MM.1S (cell line): Measurements from ENCODE around the gene SF3B5.

Experiments used
- DNase-seq: peaks from one replicate; pipeline ENCODE4 v3.0.0-alpha.2; 2015
- H2AFZ ChIP-seq: fragments of 300-600 bp; sonication (generic); 2 replicates; pipeline ENCODE4 v1.6.0; 2016; ENCODE audit warnings: antibody characterized with exemption, low read length
- H3F3A ChIP-seq: fragments of 300-600 bp; sonication (generic); 2 replicates; pipeline ENCODE4 v1.6.1; 2016; ENCODE audit warnings: mild to moderate bottlenecking, antibody characterized with exemption, low read length, moderate library complexity, mixed read lengths; ENCODE audit not compliant: insufficient read depth
- H3K27ac ChIP-seq: fragments of 300-600 bp; sonication (generic); 2 replicates; pipeline ENCODE4 v1.5.1; 2016; ENCODE audit warnings: mild to moderate bottlenecking, low read length
- H3K27me3 ChIP-seq: fragments of 300-600 bp; sonication (generic); replicated peaks from 2 replicates; pipeline ENCODE4 v1.6.0; 2016; ENCODE audit warnings: low read length; ENCODE audit not compliant: insufficient read depth
- H3K36me3 ChIP-seq: fragments of 300-600 bp; sonication (generic); replicated peaks from 2 replicates; pipeline ENCODE4 v1.6.1; 2016; ENCODE audit warnings: mild to moderate bottlenecking, low read length, mixed read lengths; ENCODE audit not compliant: insufficient read depth
- H3K4me1 ChIP-seq: fragments of 300-600 bp; sonication (generic); 2 replicates; pipeline ENCODE4 v1.6.1; 2016; ENCODE audit warnings: low read length, mixed read lengths
- H3K4me2 ChIP-seq: fragments of 300-600 bp; sonication (generic); 2 replicates; pipeline ENCODE4 v1.6.0; 2016; ENCODE audit warnings: low read depth, low read length
- H3K4me3 ChIP-seq: fragments of 300-600 bp; sonication (generic); 2 replicates; pipeline ENCODE4 v1.5.1; 2016; ENCODE audit warnings: low read length, mixed read lengths
- H3K79me2 ChIP-seq: fragments of 300-600 bp; sonication (generic); 2 replicates; pipeline ENCODE4 v1.6.1; 2016; ENCODE audit warnings: mixed run types, low read length, mixed read lengths
- H3K9ac ChIP-seq: fragments of 300-600 bp; sonication (generic); 2 replicates; pipeline ENCODE4 v1.6.1; 2016; ENCODE audit warnings: low read length, mixed read lengths
- H3K9me2 ChIP-seq: fragments of 300-600 bp; sonication (generic); replicated peaks from 2 replicates; pipeline ENCODE4 v1.6.1; 2016; ENCODE audit warnings: mild to moderate bottlenecking, low read length, mixed read lengths; ENCODE audit not compliant: insufficient read depth
- H3K9me3 ChIP-seq: fragments of 300-600 bp; sonication (generic); replicated peaks from 2 replicates; pipeline ENCODE4 v1.6.1; 2016; ENCODE audit warnings: mild to moderate bottlenecking, low read length, mixed read lengths; ENCODE audit not compliant: insufficient read depth
- H4K20me1 ChIP-seq: fragments of 300-600 bp; sonication (generic); 2 replicates; pipeline ENCODE4 v1.6.1; 2016; ENCODE audit warnings: mild to moderate bottlenecking, low read length, moderate library complexity, mixed read lengths; ENCODE audit not compliant: insufficient read depth
- EZH2 ChIP-seq: fragments of 300-600 bp; sonication (generic); optimal IDR thresholded peaks from 2 replicates; pipeline ENCODE3; 2017; ENCODE audit warnings: low read depth, mild to moderate bottlenecking, antibody characterized with exemption, low read length, mixed read lengths
- EZH2phosphoT487 ChIP-seq: fragments of 300-600 bp; sonication (generic); IDR thresholded peaks from 2 replicates; pipeline ENCODE4 v1.6.1; 2018; ENCODE audit warnings: antibody characterized with exemption, low read length
- TF ChIP-seq, protein P1 (sequence below): fragments of 300-600 bp; sonication (generic); IDR thresholded peaks from 2 replicates; pipeline ENCODE4 v1.5.1; 2016; ENCODE audit warnings: antibody characterized with exemption, low read length, mixed read lengths

Gene SF3B5

DNA sequence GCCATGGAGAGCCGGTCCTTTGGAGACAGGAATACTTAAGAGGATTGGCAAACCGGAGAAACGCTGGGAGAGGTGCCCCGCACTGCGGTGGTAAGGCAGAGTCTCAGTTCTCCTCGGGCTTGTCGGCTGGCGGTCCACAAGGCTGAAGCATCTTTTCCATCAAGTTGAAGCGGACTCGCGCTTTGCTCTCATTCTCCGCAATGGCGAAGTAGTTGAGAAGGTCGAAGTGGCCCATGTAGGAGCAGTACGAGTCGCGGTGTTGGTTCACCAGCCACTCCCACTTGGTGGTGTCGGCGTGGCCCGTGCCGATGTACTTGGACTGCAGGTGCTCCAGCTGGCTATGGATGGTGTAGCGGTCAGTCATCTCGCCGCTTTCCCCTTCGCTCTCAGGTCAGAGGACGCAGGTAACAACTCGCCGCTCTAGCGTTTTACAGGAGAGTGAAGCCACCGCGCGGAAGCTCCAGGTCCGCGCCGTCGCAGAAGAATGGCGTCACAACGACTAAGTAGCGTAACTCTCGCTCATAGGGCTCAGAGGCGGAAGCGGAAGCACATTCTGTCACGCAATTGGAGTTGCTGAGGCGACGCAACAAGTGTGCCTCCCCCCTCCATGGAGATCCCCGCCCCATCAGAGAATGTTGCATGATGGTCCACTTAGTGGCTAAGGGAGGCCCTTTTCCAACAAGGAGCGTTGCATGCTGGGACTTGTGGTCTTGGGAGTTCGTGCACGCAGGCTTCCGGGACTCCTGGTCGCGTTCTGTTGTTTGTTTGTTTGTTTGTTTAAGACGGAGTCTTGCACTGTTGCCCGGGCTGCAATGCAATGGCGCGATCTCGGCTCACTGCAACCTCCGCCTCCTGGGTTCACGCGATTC lies at the start of gene SF3B5:
Gene SF3B5 (minus strand): TSS at position 440 of the 869 bp plus-strand sequence. CDS start 76 bp downstream, at position 364.
- no peak for TF ChIP-seq EZH2
- no peak for TF ChIP-seq EZH2phosphoT487
- TF ChIP-seq, protein P1, sequence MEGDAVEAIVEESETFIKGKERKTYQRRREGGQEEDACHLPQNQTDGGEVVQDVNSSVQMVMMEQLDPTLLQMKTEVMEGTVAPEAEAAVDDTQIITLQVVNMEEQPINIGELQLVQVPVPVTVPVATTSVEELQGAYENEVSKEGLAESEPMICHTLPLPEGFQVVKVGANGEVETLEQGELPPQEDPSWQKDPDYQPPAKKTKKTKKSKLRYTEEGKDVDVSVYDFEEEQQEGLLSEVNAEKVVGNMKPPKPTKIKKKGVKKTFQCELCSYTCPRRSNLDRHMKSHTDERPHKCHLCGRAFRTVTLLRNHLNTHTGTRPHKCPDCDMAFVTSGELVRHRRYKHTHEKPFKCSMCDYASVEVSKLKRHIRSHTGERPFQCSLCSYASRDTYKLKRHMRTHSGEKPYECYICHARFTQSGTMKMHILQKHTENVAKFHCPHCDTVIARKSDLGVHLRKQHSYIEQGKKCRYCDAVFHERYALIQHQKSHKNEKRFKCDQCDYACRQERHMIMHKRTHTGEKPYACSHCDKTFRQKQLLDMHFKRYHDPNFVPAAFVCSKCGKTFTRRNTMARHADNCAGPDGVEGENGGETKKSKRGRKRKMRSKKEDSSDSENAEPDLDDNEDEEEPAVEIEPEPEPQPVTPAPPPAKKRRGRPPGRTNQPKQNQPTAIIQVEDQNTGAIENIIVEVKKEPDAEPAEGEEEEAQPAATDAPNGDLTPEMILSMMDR = no peak
- no peaks in the 10 kb centered on the region for H3F3A ChIP-seq

DNA sequence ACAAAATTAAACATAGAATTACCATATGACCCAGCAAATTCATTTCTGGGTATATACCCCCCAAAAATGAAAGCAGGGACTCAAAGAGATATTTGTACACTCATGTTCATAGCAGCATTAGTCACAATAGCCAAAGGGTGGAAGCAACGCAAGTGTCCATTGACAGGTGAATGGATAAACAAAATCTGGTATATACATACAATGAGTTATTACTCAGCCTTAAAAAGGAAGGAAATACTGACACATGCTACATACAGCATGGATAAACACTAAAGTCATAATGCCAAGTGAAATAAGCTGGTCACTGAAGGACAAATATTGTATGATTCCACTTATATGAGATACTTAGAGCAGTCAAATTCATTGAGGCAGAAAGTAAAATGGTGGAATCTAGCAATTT lies 49.6 kb upstream of the SF3B5 start:
- no peak for TF ChIP-seq EZH2phosphoT487
- TF ChIP-seq, protein P1 = no peak
- no peak for TF ChIP-seq EZH2
- Histone ChIP-seq H3K4me2 (no peak overlapping the region), H3K27ac (no peak overlapping the region), H3K4me3 (no peak overlapping the region), H3K9ac (no peak overlapping the region), H3F3A (no peaks in the 10 kb centered on the region), H3K27me3 (no peaks in the 10 kb centered on the region), H3K4me1 (no peaks in the 10 kb centered on the region), H4K20me1 (no peaks in the 10 kb centered on the region), H2AFZ (no peak overlapping the region), H3K79me2 (no peaks in the 10 kb centered on the region), H3K9me2 (no peaks in the 10 kb centered on the region), H3K36me3 (no peaks in the 10 kb centered on the region), H3K9me3 (no peaks in the 10 kb centered on the region)
- DNase-seq = no peak

More for the DNA sequence above, at the start of gene SF3B5:
- Histone ChIP-seq H3K9me3 (no peaks in the 10 kb centered on the region), H3K4me1 (0 out of 2 replicates have a peak, but pooled peaks cover 4% of the 10 kb centered on the region), H3K9ac (peak within 1 kb of the TSS; percentile 90), H3K79me2 (peaks cover 19% of the 10 kb centered on the region), H3K36me3 (no peaks in the 10 kb centered on the region), H3K27me3 (no peaks in the 10 kb centered on the region), H3K4me3 (peak within 1 kb of the TSS; percentile 97), H3K9me2 (no peaks in the 10 kb centered on the region), H4K20me1 (no peaks in the 10 kb centered on the region), H3K27ac (peak within 1 kb of the TSS; percentile 83; the same call in 1 of the 2 replicates), H3K4me2 (peak within 1 kb of the TSS; percentile 85), H2AFZ (peak within 1 kb of the TSS; percentile 75)
- DNase-seq = peak; percentile 98

DNA sequence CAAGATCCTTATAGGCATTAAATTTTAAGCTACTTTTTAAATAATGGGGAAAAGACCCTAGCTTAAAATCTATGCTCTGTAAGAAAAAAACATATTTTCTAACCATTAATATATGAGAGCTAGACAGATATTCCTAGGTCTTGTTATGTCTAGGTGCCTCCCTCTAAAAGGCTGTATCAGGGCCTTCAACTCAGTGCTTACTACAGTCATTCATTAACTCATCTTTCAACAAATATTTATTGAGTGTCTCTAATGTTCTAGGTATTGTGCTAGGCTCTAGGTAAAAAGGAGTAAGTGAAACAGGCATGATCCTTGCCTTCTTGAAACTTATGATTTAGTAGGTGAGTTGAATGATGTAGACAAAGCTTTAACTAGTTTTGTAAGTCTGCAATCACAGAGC lies 48.5 kb upstream of the SF3B5 start:
- no peaks in the 10 kb centered on the region for H3K36me3 ChIP-seq
- H4K20me1 ChIP-seq = no peaks in the 10 kb centered on the region
- H3K27me3 ChIP-seq = no peaks in the 10 kb centered on the region
- no peaks in the 10 kb centered on the region for H3K9me2 ChIP-seq
- H3K79me2 ChIP-seq = no peaks in the 10 kb centered on the region
- TF ChIP-seq, protein P1 = no peak
- TF ChIP-seq EZH2 (no peak), EZH2phosphoT487 (no peak)
- H3F3A ChIP-seq = no peaks in the 10 kb centered on the region
- H3K27ac ChIP-seq = no peak overlapping the region
- no peak overlapping the region for H3K9ac ChIP-seq
- no peaks in the 10 kb centered on the region for H3K9me3 ChIP-seq
- no peaks in the 10 kb centered on the region for H3K4me1 ChIP-seq
- no peak overlapping the region for H3K4me3 ChIP-seq
- no peak overlapping the region for H3K4me2 ChIP-seq
- DNase-seq = no peak
- H2AFZ ChIP-seq = no peak overlapping the region
